ENCODE measurements around the gene NCBP2. TPM values are rescaled to one million over a fixed set of nuclear protein-coding genes. Genes with fewer than 3 reads are reported as not detected.

The NCBP2 gene
- total and polyA plus RNA-seq, 4 donors: 37.4 to 48.6 (median 47.5) TPM

DNA sequence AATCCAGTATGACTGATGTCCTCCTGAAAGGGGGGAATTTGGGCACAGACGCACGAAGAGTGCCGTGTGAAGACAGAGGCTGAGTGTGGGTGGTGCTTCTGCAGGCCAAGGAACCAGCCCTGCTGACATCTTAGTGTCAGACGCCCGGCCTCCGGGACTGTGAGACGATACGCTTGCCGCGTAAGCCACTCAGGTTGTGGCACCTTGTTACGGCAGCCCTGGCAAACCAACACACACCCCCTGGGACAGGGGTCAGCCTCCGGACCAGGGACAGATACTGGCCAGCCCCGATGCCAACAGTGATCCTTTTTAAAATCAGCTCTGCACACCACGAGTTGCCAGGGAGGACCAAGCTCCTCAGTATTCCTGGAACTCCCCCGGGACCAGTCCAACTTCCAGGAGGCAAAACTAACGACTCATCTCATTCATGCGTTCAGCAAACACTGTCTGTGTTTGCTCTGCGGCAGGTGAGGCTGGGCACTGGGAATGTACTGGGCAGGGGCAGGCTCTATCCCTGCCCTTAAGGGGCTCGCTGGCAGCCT is 47.5 kb upstream of the NCBP2 start:
- Histone ChIP-seq H3K9ac (ENCODE audit: insufficient read depth in 1 of 2, low read length in 2 of 2) (no peak overlapping the region), H3K4me3 (no peak overlapping the region), H3K27me3 (ENCODE audit: control insufficient read depth in 3 of 3, insufficient read depth in 3 of 3, low read length in 2 of 3) (no peaks in the 10 kb centered on the region), H3K4me1 (ENCODE audit: control insufficient read depth in 5 of 5, insufficient read depth in 5 of 5, low read length in 5 of 5) (no peaks in the 10 kb centered on the region), H3K27ac (ENCODE audit: low read depth in 1 of 2, low read length in 1 of 2) (no peak overlapping the region), H3K9me3 (ENCODE audit: control insufficient read depth in 4 of 4, insufficient read depth in 3 of 4, low read length in 3 of 4) (no peaks in the 10 kb centered on the region), H3K36me3 (ENCODE audit: control insufficient read depth in 4 of 4, insufficient read depth in 4 of 4, low read length in 4 of 4) (no peaks in the 10 kb centered on the region)
- 81 to 90% methylated on average over 19 of the region's 19 CpGs for WGBS, 2 donors
- DNase-seq (no peak), ATAC-seq (ENCODE audit: insufficient read depth, low FRiP score) (no peak)
- TF ChIP-seq, protein P1, sequence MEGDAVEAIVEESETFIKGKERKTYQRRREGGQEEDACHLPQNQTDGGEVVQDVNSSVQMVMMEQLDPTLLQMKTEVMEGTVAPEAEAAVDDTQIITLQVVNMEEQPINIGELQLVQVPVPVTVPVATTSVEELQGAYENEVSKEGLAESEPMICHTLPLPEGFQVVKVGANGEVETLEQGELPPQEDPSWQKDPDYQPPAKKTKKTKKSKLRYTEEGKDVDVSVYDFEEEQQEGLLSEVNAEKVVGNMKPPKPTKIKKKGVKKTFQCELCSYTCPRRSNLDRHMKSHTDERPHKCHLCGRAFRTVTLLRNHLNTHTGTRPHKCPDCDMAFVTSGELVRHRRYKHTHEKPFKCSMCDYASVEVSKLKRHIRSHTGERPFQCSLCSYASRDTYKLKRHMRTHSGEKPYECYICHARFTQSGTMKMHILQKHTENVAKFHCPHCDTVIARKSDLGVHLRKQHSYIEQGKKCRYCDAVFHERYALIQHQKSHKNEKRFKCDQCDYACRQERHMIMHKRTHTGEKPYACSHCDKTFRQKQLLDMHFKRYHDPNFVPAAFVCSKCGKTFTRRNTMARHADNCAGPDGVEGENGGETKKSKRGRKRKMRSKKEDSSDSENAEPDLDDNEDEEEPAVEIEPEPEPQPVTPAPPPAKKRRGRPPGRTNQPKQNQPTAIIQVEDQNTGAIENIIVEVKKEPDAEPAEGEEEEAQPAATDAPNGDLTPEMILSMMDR (IDR thresholded peaks at IDR 0.05; ENCODE audit: control extremely low read depth, extremely low read depth): no peak

DNA sequence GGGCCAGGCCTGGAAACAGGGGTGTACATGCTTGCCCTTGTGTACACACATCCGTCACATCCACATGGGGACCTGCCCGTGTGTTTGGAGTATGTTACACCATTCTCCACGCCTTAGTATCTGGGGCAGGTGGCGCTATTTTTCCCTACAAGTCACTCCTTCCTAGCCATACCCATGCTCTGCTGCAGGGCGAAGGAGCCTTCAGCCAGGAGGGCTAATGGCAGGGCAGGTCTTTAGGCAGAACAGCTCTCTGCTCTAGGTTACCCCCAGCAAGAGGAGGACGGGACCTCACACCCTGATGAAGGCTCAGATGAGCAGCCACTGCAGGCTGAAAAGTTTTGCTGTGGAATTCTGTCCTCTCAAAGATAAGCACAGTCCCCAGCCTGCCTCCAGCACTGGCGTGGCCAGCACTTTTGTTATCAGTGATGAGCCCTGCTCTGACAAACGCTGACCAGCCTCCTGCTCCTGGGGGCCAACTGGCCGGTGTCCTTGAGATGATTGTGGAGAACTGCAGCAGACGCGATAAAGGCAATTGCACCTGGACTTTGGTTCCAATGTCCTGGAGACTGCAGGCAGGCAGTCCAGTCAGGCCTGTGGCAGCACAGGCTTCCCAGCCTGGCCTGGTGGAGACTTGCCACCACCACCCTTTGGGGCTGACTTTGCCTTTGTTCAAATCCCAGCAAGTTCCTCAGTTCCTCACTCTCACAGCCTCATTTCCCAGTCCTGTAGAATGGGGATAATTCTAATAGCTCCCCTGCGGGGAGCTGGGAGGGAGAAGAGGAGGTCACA is 46.1 kb upstream of the NCBP2 start:
- DNase-seq (peak in 1 of 3 donors; percentile 13), ATAC-seq (ENCODE audit: insufficient read depth, low FRiP score) (no peak)

DNA sequence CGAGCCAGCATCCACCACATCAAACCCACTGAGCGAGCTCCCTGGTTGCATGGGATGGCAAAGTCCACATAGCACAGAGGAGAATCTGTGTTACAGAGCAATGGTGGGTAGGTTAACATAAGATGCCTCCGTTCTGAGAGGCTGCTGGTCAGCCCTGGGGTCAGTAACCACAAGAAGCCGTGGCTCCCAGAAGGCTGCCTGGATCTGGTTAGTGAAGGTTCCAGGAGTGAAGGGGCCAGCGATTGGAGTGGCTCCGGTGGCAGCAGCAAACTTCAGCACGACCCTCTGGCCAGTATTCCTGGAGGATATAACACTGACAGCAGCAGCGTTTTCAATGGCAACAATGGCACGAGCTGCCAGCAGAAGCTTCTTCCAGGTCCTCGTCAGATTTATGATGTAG is 44.7 kb upstream of the NCBP2 start:
- no peaks in the 10 kb centered on the region for H3K36me3 ChIP-seq (ENCODE audit: control insufficient read depth in 4 of 4, insufficient read depth in 4 of 4, low read length in 4 of 4)
- no peaks in the 10 kb centered on the region for H3K27me3 ChIP-seq (ENCODE audit: control insufficient read depth in 3 of 3, insufficient read depth in 3 of 3, low read length in 2 of 3)
- ATAC-seq (ENCODE audit: insufficient read depth, low FRiP score) (no peak), DNase-seq (no peak)
- 85 to 91% methylated on average over 10 of the region's 10 CpGs for WGBS, 2 donors
- no peak overlapping the region for H3K4me3 ChIP-seq
- H3K9me3 ChIP-seq (ENCODE audit: control insufficient read depth in 4 of 4, insufficient read depth in 3 of 4, low read length in 3 of 4): peaks cover 0 to 6% (median 2%) of the 10 kb centered on the region in 4 donors
- TF ChIP-seq, protein P1 (IDR thresholded peaks at IDR 0.05; ENCODE audit: control extremely low read depth, extremely low read depth): no peak
- H3K9ac ChIP-seq (ENCODE audit: insufficient read depth in 1 of 2, low read length in 2 of 2): no peak overlapping the region
- no peak overlapping the region for H3K27ac ChIP-seq (ENCODE audit: low read depth in 1 of 2, low read length in 1 of 2)
- no peaks in the 10 kb centered on the region for H3K4me1 ChIP-seq (ENCODE audit: control insufficient read depth in 5 of 5, insufficient read depth in 5 of 5, low read length in 5 of 5)

More for the DNA sequence above, 46.1 kb upstream of the NCBP2 start:
- no peak overlapping the region for H3K4me3 ChIP-seq
- no peak overlapping the region for H3K9ac ChIP-seq (ENCODE audit: insufficient read depth in 1 of 2, low read length in 2 of 2)
- peaks cover 0 to 2% (median under 1%) of the 10 kb centered on the region in 4 donors for H3K9me3 ChIP-seq (ENCODE audit: control insufficient read depth in 4 of 4, insufficient read depth in 3 of 4, low read length in 3 of 4)
- H3K4me1 ChIP-seq (ENCODE audit: control insufficient read depth in 5 of 5, insufficient read depth in 5 of 5, low read length in 5 of 5): no peaks in the 10 kb centered on the region
- H3K27me3 ChIP-seq (ENCODE audit: control insufficient read depth in 3 of 3, insufficient read depth in 3 of 3, low read length in 2 of 3): no peaks in the 10 kb centered on the region
- TF ChIP-seq, protein P1 (IDR thresholded peaks at IDR 0.05; ENCODE audit: control extremely low read depth, extremely low read depth): no peak
- no peak overlapping the region for H3K27ac ChIP-seq (ENCODE audit: low read depth in 1 of 2, low read length in 1 of 2)
- H3K36me3 ChIP-seq (ENCODE audit: control insufficient read depth in 4 of 4, insufficient read depth in 4 of 4, low read length in 4 of 4): no peaks in the 10 kb centered on the region
- 66 to 73% methylated on average over 12 of the region's 12 CpGs for WGBS, 2 donors

Data from lung (tissue), 12 donors.